Measurements from ENCODE around the gene ATG2A. TPM values are rescaled to one million over a fixed set of nuclear protein-coding genes. Genes with fewer than 3 reads are reported as not detected.

Gene ATG2A
- total RNA-seq, 1 donor from 2014 or later: 35.0 TPM

DNA sequence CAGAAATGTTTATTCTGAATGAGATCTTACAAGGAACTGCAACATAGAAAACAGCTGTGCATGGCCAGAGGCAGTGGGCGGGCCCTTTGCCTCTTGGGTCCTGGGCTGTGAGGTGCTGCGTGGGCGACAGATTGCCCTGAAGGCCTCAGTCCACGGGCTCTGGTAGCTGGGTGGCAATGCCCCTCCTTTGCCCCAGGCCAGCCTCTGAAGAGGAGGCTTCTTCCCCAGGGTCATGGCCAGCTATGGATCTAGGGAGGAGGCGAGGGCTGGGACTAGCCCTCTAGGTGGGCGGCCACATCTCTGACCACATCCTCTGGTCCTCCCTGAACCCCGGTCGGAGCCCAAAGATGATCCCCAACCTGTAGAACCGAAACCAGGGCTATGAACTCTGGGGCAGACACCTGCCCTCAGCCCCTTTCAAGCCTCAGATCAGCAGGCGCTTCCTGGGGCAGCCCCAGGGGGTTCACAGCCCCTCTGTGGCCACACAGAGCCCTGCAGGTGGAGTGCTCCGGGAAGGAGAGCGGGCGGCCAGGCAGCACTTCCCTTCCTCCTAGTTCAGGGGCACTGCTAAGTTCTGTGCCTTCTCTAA is 65.9 kb downstream of the ATG2A start:
- H3K27ac Mint-ChIP-seq: no peak overlapping the region
- no peak for DNase-seq (ENCODE audit: low spot score, unreplicated experiment)
- no peak overlapping the region for H3K4me3 Mint-ChIP-seq (ENCODE audit: low read depth)
- TF ChIP-seq, protein P1, sequence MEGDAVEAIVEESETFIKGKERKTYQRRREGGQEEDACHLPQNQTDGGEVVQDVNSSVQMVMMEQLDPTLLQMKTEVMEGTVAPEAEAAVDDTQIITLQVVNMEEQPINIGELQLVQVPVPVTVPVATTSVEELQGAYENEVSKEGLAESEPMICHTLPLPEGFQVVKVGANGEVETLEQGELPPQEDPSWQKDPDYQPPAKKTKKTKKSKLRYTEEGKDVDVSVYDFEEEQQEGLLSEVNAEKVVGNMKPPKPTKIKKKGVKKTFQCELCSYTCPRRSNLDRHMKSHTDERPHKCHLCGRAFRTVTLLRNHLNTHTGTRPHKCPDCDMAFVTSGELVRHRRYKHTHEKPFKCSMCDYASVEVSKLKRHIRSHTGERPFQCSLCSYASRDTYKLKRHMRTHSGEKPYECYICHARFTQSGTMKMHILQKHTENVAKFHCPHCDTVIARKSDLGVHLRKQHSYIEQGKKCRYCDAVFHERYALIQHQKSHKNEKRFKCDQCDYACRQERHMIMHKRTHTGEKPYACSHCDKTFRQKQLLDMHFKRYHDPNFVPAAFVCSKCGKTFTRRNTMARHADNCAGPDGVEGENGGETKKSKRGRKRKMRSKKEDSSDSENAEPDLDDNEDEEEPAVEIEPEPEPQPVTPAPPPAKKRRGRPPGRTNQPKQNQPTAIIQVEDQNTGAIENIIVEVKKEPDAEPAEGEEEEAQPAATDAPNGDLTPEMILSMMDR (IDR thresholded peaks at IDR 0.05; ENCODE audit: unreplicated experiment): no peak
- no peaks in the 10 kb centered on the region for H3K27me3 Mint-ChIP-seq
- no peaks in the 10 kb centered on the region for H3K9me3 Mint-ChIP-seq (ENCODE audit: low read depth)
- H3K4me1 Mint-ChIP-seq (ENCODE audit: low read depth): no peaks in the 10 kb centered on the region
- H3K36me3 Mint-ChIP-seq (ENCODE audit: insufficient read depth): peaks cover 8% of the 10 kb centered on the region

- TF ChIP-seq, protein P1 (IDR thresholded peaks at IDR 0.05; ENCODE audit: unreplicated experiment): no peak
- peaks cover 3% of the 10 kb centered on the region for H3K36me3 Mint-ChIP-seq (ENCODE audit: insufficient read depth)
- H3K9me3 Mint-ChIP-seq (ENCODE audit: low read depth): no peaks in the 10 kb centered on the region
- H3K4me3 Mint-ChIP-seq (ENCODE audit: low read depth): no peak overlapping the region
- H3K4me1 Mint-ChIP-seq (ENCODE audit: low read depth): no peaks in the 10 kb centered on the region
- H3K27ac Mint-ChIP-seq: no peak overlapping the region
- DNase-seq (ENCODE audit: low spot score, unreplicated experiment): no peak
- no peaks in the 10 kb centered on the region for H3K27me3 Mint-ChIP-seq
These were observed 67.2 kb downstream of the ATG2A start for GRCh38 chr11:64849598-64850356.

- TF ChIP-seq, protein P1 (IDR thresholded peaks at IDR 0.05; ENCODE audit: unreplicated experiment): no peak
- H3K27ac Mint-ChIP-seq: no peak overlapping the region
- H3K9me3 Mint-ChIP-seq (ENCODE audit: low read depth): no peaks in the 10 kb centered on the region
- no peaks in the 10 kb centered on the region for H3K27me3 Mint-ChIP-seq
- DNase-seq (ENCODE audit: low spot score, unreplicated experiment): no peak
- no peaks in the 10 kb centered on the region for H3K36me3 Mint-ChIP-seq (ENCODE audit: insufficient read depth)
- H3K4me3 Mint-ChIP-seq (ENCODE audit: low read depth): no peak overlapping the region
- peaks cover under 1% of the 10 kb centered on the region for H3K4me1 Mint-ChIP-seq (ENCODE audit: low read depth)
These were observed 68.0 kb downstream of the ATG2A start for GRCh38 chr11:64848826-64849597.

- Mint-ChIP-seq H3K27me3 (no peaks in the 10 kb centered on the region), H3K4me3 (ENCODE audit: low read depth) (no peak overlapping the region), H3K27ac (no peak overlapping the region), H3K9me3 (ENCODE audit: low read depth) (no peaks in the 10 kb centered on the region), H3K4me1 (ENCODE audit: low read depth) (peaks cover 6% of the 10 kb centered on the region), H3K36me3 (ENCODE audit: insufficient read depth) (no peaks in the 10 kb centered on the region)
- no peak for DNase-seq (ENCODE audit: low spot score, unreplicated experiment)
- TF ChIP-seq, protein P1 (IDR thresholded peaks at IDR 0.05; ENCODE audit: unreplicated experiment): no peak
These were observed 68.7 kb downstream of the ATG2A start for GRCh38 chr11:64848214-64848825.

Measured in progenitor cell of endocrine pancreas (in vitro differentiated cells).